ENCODE data around the gene WASHC3. TPM values are rescaled to one million over a fixed set of nuclear protein-coding genes. Genes with fewer than 3 reads are reported as not detected.
"Not testable (repeated sequence)": the region's sequence is repeated elsewhere in the genome, so short reads cannot be mapped to it uniquely, and the experiment has no call there.

Gene WASHC3, protein sequence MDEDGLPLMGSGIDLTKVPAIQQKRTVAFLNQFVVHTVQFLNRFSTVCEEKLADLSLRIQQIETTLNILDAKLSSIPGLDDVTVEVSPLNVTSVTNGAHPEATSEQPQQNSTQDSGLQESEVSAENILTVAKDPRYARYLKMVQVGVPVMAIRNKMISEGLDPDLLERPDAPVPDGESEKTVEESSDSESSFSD
- total RNA-seq, result 31.2 TPM
- long read RNA-seq, transcript WASHC3-201 (7 exons, 916 nt), result major isoform, 20 of 28 reads
- long read RNA-seq, partial matches to known transcripts, result 1 of 28 reads
- long read RNA-seq, other reads (novel, unspliced or antisense), result 3 of 28 reads

DNA sequence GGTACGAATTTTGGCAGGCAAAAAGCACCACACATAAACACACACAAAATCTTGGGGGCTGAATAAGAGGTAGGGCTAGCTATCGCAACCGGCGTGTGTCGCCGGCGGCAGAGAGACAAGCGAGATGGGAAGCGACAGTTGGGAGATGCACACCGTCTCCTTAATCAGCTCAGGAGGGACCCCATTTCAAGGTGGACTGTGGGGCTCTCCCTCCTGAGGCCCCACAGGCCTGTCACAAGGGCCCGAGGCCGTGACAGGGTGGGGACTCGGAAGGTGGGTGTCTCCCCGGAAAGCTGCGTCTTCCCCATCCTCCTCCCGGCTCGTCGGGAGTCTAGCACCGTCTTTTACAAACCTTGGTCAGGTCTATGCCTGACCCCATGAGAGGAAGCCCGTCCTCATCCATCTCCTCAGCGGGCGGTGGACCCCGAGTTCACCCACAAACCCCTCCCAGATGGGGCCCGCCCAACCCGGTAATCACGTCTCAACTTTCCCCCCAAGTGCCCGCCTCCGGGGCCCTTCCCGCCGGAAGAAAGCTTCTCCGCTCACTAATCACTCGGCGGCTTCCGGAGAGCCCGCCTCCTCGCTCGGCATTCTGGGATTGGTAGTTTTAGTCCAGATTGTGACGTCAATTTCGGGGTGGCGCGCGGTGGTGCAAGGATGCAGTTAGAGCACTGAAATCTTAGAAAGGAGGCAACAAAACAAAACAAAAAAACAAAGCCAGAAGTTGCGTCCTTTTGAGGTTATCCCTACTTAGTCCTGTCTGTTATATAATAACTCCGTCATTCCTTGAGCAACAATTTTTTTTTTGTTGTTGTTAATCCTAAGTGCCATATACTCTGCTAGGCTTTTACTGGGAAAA lies at the start of gene WASHC3:
TSS of gene WASHC3 (minus strand) at position 432 of the 859 bp plus-strand sequence. CDS start at position 403, 29 bp downstream.
- DNase-seq (peak; percentile 96), ATAC-seq (peak; percentile 100)
- intact Hi-C loops (cut with micrococcal nuclease), result loop anchor here (10.0 kb wide), 1 partner anchor 53 kb away; no protein-coding TSS in a partner anchor

DNA sequence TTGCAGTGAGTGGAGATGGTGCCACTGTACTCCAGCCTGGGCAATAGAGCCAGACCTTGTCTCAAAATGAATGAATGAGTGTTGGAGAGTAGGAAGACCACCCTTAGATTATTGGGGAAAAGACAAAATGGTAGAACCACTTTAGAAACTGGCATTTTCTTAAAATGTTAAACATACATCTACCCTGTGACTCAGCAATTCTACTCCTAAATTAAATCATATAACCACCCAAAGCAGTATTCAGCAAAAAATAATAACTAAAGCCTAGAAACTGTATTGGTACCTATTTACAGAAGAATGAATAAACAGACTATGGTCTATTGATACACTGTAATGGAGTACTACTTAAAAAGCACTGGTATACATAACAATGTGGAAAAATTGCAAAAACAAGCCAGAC lies 49.0 kb upstream of the WASHC3 start:
- intact Hi-C loops (cut with micrococcal nuclease), result loop anchor here (10.0 kb wide), 1 partner anchor 46 kb away; the partner anchor contains the start of gene WASHC3
- ATAC-seq (no peak), DNase-seq (no peak)

DNA sequence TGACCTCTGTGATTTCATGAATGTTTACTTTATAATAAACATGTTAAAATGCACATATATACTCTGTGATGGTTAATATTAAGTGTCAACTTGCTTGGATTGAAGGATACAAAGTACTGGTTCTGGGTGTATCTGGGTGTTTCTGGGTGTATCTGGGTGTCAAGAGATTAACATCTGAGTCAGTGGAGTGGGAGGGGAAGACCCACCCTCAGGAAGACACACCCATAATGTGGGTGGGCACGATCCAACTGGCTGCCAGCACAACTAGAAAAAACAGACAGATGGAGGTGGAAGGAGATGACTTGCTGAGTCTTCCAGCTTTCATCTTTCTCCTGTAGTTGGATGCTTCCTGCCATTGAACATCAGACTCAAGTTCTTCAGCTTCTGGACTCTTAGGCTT lies 46.2 kb upstream of the WASHC3 start:
- DNase-seq, result no peak
- no peak for ATAC-seq
- intact Hi-C loops (cut with micrococcal nuclease), result no loop called here

DNA sequence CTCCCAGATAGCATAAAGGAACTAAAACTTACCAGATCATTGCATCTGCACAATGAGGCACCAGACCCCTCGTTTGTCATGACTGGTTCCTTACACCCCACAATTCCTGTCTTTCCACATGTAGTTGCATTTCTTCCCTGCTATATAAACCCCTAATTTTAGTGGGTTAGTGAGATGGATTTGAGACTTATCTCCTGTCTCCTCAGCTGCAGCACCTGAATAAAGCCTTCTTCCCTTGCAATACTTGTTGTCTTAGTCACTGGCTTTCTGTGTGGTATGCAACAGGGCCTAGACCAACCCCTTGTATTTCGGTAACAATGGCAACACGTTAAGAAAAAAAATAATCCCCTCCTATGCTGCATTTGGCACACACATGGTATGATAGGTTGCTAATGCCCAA lies 45.1 kb upstream of the WASHC3 start:
- intact Hi-C loops (cut with micrococcal nuclease), result no loop called here
- ATAC-seq, result no peak
- DNase-seq, result no peak

DNA sequence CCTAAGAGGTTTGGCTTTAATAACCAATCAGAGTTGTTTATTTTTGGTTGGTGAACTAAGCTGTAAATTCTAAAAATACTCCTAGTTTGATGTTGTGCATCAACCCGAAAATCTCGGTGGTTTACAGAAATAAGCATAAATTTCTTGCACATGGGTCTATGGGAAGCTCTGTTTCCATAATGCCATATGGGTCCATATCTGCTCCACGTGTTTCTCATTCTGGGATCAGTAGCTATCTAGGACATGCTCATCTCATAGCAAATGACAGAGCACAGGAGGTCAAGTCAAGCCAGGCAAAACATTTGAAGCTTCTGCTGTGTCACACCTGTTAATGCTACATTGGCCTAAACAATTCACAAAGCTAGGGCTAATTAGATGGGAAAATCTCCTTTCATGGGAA lies 35.1 kb upstream of the WASHC3 start:
- DNase-seq, result no peak
- intact Hi-C loops (cut with micrococcal nuclease), result no loop called here

DNA sequence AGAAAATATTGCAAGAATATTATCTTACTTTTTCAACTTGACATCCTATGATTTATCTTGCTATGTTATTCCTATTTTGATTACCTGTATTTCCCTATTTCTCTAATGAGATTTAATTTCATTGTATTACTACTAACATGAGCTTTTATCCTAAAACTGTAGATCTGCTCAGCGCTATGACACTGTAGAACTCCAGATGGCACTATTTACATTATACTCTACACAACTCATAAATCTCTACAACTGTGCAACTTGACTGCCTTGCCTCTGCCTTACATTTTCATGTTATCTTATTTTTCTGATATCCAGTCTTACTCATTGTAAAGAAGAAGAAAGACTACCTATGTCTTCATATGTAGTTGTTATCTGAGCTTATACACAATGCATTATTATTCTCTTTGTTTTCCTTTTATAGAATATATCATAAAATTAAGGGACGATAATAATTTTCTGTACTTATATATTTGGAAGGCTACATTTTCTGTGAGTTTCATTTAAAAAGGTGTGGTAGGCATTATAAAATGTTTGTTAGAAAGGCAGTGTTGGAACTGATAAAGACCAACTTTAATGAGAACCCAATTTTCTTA lies 34.0 kb upstream of the WASHC3 start:
- DNase-seq, result no peak
- intact Hi-C loops (cut with micrococcal nuclease), result no loop called here
- no peak for ATAC-seq

More for the DNA sequence above, 35.1 kb upstream of the WASHC3 start:
- ATAC-seq, result no peak

DNA sequence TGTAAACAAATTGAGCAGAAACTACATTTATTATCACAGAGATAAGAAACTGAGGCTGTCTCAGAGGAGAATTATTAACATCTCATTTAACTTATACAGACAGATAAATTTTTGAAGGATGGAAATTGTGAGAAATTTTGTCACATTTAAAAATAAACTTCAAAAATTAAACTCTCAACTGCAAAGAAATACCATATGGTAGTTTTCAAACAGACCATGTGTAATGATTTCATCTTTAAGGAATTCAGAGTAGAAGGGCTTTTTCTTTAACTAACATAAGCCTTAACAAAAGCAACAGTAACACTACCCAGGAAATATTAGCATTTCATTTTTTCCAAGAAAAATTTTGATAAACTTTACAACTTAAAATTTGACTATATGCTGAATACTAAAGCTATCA lies 31.5 kb upstream of the WASHC3 start:
- no peak for DNase-seq
- no peak for ATAC-seq
- intact Hi-C loops (cut with micrococcal nuclease), result no loop called here

DNA sequence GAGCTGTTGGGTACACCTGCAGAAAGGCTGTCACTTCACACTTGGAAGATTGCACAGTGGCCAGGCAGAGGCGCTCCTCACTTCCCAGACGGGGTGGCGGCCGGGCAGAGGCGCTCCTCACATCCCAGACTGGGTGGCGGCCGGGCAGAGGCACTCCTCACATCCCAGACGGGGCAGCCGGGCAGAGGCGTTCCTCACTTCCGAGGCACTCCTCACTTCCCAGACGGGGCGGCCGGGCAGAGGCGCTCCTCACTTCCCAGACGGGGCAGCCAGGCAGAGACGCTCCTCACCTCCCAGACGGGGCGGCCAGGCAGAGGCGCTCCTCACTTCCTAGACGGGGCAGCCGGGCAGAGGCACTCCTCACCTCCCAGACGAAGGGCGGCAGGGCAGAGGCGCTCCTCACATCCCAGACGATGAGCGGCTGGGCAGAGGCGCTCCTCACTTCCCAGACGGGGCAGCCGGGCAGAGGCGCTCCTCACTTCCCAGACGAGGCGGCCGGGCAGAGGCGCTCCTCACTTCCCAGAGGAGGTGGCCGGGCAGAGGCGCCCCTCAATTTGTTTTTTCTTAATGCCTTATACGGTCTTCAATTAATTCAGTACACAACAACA lies 27.5 kb upstream of the WASHC3 start:
- ATAC-seq; DNase-seq; intact Hi-C loops (cut with micrococcal nuclease): not testable (repeated sequence)

DNA sequence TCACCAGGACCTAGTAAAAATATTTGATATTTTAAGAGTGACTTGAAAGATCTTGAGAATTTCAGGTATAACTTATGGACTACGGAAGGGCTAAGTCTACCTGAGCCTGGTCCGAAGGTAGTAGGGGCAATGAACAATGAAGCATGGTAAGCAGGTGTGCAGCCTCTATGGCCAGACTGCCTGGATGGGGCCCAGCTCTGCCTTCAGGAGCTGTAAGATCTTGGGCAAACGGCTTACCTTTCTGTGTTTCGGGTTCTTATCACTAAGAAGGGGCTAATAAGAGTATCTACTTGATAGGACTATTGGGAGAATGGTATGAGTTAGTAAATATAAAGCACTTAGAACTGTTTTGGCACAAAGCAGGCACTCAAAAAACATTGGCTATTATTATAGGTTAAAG lies 19.1 kb upstream of the WASHC3 start:
- intact Hi-C loops (cut with micrococcal nuclease), result no loop called here
- ATAC-seq, result no peak
- DNase-seq, result no peak

DNA sequence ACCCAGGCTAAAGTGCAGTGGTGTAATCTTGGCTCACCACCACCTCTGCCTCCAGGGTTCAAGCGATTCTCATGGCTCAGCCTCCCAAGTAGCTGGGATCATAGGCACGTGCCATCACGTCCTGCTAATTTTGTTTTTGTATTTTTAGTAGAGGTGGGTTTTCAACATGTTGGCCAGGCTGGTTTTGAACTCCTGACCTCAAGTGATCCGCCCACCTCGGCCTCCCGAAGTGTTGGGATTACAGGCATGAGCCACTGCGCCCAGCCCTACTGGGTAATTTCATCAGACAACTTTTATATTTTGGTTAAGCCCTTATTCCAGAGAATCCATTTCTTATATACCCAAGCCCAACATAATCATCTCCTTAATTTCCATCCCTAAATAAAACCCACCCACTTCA lies 10.3 kb upstream of the WASHC3 start:
- intact Hi-C loops (cut with micrococcal nuclease); DNase-seq; ATAC-seq: not testable (repeated sequence)

DNA sequence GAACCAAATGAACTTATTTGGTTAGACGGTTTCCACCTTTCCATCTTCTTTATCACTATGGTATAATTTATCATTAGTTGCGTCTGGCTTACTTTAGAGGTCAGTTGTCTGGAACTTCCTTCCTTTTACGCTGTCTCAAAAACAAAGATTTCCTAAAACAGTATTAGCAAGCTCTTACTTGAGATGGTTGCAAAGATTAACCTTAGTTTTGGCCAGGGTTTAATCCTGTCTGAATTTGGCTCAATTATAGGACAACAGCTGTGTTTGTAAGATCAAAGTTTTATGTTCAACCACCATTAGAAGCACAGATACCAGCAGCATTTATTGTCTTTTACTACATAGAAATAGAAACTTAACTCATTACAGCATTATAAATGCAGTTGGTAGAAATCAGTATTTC lies 7.9 kb upstream of the WASHC3 start:
- no peak for ATAC-seq
- intact Hi-C loops (cut with micrococcal nuclease), result loop anchor here (10.0 kb wide), 1 partner anchor 45 kb away; no protein-coding TSS in a partner anchor
- no peak for DNase-seq

DNA sequence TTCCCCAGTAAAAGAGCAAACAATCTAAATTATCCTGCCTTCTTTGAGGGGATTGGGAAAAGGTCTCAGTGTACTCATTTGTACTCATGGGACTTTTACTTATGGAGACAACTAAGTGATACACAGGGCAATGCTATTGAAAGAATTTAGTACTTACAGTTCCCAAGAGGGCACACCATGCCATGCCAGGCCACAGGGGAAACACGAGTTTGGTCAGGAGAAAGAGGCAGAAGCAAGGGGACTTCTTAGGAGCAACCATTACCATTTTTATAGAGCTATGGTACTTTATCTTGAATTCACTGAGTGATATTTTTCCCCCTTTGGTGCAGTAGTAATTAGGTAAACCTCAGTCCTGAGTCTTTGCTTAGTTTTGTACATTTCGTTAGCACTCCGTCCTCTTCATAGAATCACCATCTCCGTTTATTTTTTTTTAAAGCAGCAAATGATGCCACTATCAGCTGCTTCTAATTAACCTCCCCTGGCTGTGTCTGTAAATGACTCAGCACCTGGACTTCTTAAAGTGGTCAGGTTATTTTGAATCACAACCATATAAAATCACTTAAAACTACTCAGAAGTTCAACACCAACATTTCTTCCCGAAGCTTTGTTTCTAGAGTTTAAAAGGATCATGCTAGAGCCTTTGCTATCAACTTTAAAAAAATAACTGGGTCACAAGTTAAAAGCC lies 5.9 kb upstream of the WASHC3 start:
- ATAC-seq (no peak), DNase-seq (no peak)
- intact Hi-C loops (cut with micrococcal nuclease), result loop anchor here (10.0 kb wide), 1 partner anchor 47 kb away; no protein-coding TSS in a partner anchor

DNA sequence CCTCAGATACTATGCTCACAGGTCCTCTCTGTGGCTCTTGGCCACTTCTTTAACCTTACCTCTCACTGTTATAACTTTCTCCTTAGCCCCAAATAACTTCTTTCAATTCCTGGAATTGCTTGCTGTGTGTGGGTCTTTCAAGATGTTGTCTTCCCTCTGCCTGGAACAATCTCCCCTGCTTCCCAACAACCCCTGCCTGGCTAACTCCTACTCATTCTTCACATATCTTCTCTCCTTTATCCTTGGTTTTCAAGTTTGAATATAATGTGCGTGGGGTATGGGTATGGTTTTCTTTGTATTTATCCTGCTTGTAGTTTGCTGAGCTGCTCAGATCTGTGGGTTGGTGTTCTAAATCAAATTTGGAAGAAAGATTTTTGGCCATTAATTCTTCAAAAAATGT lies 2.7 kb upstream of the WASHC3 start:
- ATAC-seq (no peak), DNase-seq (no peak)
- intact Hi-C loops (cut with micrococcal nuclease), result loop anchor here (10.0 kb wide), 1 partner anchor 50 kb away; no protein-coding TSS in a partner anchor

DNA sequence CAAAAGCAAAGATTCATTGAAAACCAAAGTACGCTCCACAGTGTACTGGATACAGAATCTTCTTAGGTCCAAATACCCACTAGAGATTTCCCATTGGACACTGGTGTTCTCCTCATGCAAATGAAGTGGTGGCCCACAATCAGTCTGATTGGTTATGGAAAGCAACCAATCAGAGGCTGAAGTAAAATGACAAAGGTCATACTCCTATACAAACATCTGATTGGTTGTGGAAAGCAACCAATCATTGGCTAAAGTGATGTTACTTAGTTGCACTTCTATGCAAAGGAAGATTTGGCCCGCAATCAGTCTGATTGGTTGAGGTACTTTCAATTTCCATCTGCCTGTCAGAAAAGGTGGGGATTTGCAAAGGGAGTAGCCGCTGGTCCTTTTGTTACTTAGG lies 1.3 kb upstream of the WASHC3 start:
- ATAC-seq, result no peak
- intact Hi-C loops (cut with micrococcal nuclease), result loop anchor here (10.0 kb wide), 1 partner anchor 52 kb away; no protein-coding TSS in a partner anchor
- no peak for DNase-seq

DNA sequence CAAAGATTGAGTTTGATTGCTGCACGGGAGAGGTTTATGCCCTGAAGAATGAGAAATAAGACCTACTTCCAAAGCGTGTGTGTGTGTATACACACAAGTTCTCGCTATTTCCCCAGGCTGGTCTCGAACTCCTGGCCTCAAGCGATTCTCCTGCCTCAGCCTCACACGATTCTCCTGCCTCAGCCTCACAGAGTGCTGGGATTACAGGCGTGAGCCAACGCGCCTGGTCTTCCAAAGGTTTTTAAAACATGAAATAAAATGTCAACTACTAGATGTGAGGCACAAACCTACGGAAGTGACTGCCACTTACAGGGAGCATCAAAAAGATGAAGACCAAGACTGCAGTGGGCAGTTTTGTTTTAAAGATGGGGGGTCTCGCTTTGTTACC lies 622 bp upstream of the WASHC3 start:
- ATAC-seq, result no peak
- DNase-seq, result no peak
- intact Hi-C loops (cut with micrococcal nuclease), result loop anchor here (10.0 kb wide), 1 partner anchor 52 kb away; no protein-coding TSS in a partner anchor

DNA sequence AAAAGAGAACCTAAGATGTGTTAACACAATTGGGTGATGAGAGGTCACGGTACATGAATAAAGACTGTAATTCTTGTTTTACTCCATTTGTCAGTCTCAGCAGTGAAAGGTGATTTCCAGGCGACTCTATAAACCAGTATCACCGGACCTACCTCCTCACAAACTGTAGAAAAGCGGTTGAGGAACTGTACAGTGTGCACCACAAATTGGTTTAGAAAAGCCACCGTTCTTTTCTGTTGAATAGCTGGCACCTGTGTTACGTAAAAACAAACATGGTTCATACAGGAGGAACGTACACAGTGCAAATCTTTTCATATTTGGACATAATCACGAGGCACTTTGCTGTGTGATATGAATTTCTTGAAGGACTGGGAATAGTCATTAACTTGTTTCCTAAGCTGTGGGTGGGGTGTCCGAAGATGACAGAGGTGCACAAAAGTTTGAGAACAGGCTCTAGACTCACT lies 663 bp downstream of the WASHC3 start:
- DNase-seq (no peak), ATAC-seq (peak; percentile 8)
- intact Hi-C loops (cut with micrococcal nuclease), result loop anchor here (10.0 kb wide), 1 partner anchor 54 kb away; no protein-coding TSS in a partner anchor

DNA sequence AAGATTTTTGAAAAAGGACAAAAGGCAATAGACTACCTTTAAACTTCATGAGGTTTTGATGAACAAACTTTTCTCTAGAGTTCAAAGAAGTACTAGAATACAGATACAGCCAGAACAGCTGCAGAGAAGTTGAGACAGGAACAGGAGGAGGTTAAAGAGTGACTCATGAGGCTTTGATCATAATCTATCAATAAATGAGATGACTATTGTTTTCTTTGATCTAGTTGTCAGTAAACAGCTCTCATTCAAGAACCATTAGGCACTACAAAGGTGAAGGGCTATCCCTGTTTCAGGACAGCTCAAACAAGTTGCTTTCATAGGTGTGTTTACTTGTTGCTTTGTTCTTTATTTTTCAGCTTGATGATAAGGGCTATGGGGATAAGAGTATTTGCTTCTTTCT lies 2.4 kb downstream of the WASHC3 start:
- DNase-seq, result no peak
- intact Hi-C loops (cut with micrococcal nuclease), result no loop called here
- no peak for ATAC-seq

DNA sequence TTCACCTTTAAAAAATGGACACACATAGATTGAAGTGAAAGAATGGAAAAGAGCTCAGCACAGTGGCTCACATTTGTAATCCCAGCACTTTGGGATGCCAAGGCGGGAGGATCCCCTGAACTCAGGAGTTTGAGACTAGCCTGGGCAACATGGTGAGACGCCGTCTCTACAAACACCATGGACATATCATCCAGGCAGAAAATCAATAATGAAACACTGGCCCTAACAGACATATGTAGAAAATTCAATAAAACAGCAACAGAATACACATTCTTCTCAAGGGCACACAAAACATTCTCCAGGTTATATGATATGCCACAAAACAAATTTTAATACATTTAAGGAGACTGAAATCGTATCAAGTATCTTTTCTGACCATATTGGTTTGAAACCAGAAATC lies 7.4 kb downstream of the WASHC3 start:
- intact Hi-C loops (cut with micrococcal nuclease), result no loop called here
- ATAC-seq (no peak), DNase-seq (no peak)

DNA sequence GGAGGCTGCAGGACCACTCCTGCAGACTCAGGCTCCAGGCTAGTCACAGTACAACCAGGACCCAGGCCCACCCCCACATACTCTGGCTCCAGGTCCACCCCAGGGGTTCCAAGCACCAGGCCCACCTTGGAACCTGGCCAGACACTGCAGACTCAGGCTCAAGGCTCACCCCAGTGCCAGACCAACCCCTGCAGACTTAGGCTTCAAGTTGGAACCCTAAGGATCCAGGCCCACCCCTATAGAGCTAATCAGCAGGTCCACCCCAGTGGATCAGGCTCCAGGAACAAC lies 8.8 kb downstream of the WASHC3 start:
- no peak for ATAC-seq
- intact Hi-C loops (cut with micrococcal nuclease), result no loop called here
- no peak for DNase-seq

Measured in left ventricle myocardium superior (tissue), 1 donor.